ENCODE results near the gene TEAD4. TPM values are rescaled to one million over a fixed set of nuclear protein-coding genes. Genes with fewer than 3 reads are reported as not detected.

Gene TEAD4
- total RNA-seq, 1 donor from 2014 or later: 8.8 TPM

- Histone ChIP-seq H4K20me1 (ENCODE audit: low read depth) (no peaks in the 10 kb centered on the region), H3K9me3 (ENCODE audit: low read depth) (no peaks in the 10 kb centered on the region), H3K4me1 (no peaks in the 10 kb centered on the region), H3K9ac (no peak overlapping the region), H2AFZ (replicated peaks) (no peak overlapping the region), H3K27me3 (no peaks in the 10 kb centered on the region), H3K79me2 (ENCODE audit: low read depth) (no peaks in the 10 kb centered on the region), H3K4me3 (no peak overlapping the region), H3F3A (ENCODE audit: low read depth) (no peaks in the 10 kb centered on the region), H3K36me3 (no peaks in the 10 kb centered on the region), H3K27ac (no peak overlapping the region), H3K4me2 (no peak overlapping the region)
- TF ChIP-seq EZH2 (IDR thresholded peaks at IDR 0.05) (no peak), EZH2phosphoT487 (IDR thresholded peaks at IDR 0.05) (no peak), CTCF (IDR thresholded peaks at IDR 0.05) (no peak)
- DNase-seq (ENCODE audit: low spot score): no peak
- Mint-ChIP-seq H3K4me1 (no peaks in the 10 kb centered on the region), H3K36me3 (no peaks in the 10 kb centered on the region), H3K4me3 (no peak overlapping the region), H3K27ac (peak overlapping the region; percentile 37), H3K27me3 (ENCODE audit: insufficient read depth, low read depth) (peaks cover 3% of the 10 kb centered on the region), H3K9me3 (no peaks in the 10 kb centered on the region)
Measured at GRCh38 chr12:3009780-3010179, 50.6 kb downstream of the TEAD4 start.

GRCh38 chr12:3010214-3010930 is 51.2 kb downstream of the TEAD4 start:
- H3K9me3 Mint-ChIP-seq: no peaks in the 10 kb centered on the region
- H3K4me1 Mint-ChIP-seq: no peaks in the 10 kb centered on the region
- Histone ChIP-seq H3K9me3 (ENCODE audit: low read depth) (no peaks in the 10 kb centered on the region), H3K9ac (no peak overlapping the region), H3K79me2 (ENCODE audit: low read depth) (no peaks in the 10 kb centered on the region), H3K4me2 (no peak overlapping the region), H3F3A (ENCODE audit: low read depth) (no peaks in the 10 kb centered on the region), H3K27ac (no peak overlapping the region), H3K4me3 (no peak overlapping the region), H3K4me1 (no peaks in the 10 kb centered on the region), H2AFZ (replicated peaks) (no peak overlapping the region), H3K27me3 (no peaks in the 10 kb centered on the region), H4K20me1 (ENCODE audit: low read depth) (no peaks in the 10 kb centered on the region), H3K36me3 (no peaks in the 10 kb centered on the region)
- no peaks in the 10 kb centered on the region for H3K36me3 Mint-ChIP-seq
- no peak overlapping the region for H3K27ac Mint-ChIP-seq
- DNase-seq (ENCODE audit: low spot score): no peak
- peaks cover 3% of the 10 kb centered on the region for H3K27me3 Mint-ChIP-seq (ENCODE audit: insufficient read depth, low read depth)
- TF ChIP-seq EZH2 (IDR thresholded peaks at IDR 0.05) (no peak), EZH2phosphoT487 (IDR thresholded peaks at IDR 0.05) (no peak), CTCF (IDR thresholded peaks at IDR 0.05) (no peak)
- no peak overlapping the region for H3K4me3 Mint-ChIP-seq

- Histone ChIP-seq H4K20me1 (ENCODE audit: low read depth) (no peaks in the 10 kb centered on the region), H3K9me3 (ENCODE audit: low read depth) (no peaks in the 10 kb centered on the region), H3K9ac (no peak overlapping the region), H3K27ac (no peak overlapping the region), H3K4me2 (no peak overlapping the region), H3K79me2 (ENCODE audit: low read depth) (no peaks in the 10 kb centered on the region), H3K4me3 (no peak overlapping the region), H2AFZ (replicated peaks) (no peak overlapping the region), H3K27me3 (no peaks in the 10 kb centered on the region), H3K4me1 (no peaks in the 10 kb centered on the region), H3F3A (ENCODE audit: low read depth) (no peaks in the 10 kb centered on the region), H3K36me3 (no peaks in the 10 kb centered on the region)
- no peaks in the 10 kb centered on the region for H3K9me3 Mint-ChIP-seq
- H3K27ac Mint-ChIP-seq: no peak overlapping the region
- no peak overlapping the region for H3K4me3 Mint-ChIP-seq
- H3K27me3 Mint-ChIP-seq (ENCODE audit: insufficient read depth, low read depth): peaks cover 4% of the 10 kb centered on the region
- H3K4me1 Mint-ChIP-seq: no peaks in the 10 kb centered on the region
- no peaks in the 10 kb centered on the region for H3K36me3 Mint-ChIP-seq
- no peak for DNase-seq (ENCODE audit: low spot score)
- no peak for TF ChIP-seq CTCF (IDR thresholded peaks at IDR 0.05)
- no peak for TF ChIP-seq EZH2 (IDR thresholded peaks at IDR 0.05)
- no peak for TF ChIP-seq EZH2phosphoT487 (IDR thresholded peaks at IDR 0.05)
Measured at GRCh38 chr12:3012786-3013185, 53.6 kb downstream of the TEAD4 start.

Data from neural progenitor cell (in vitro differentiated cells).